GM13976 (cell line): ENCODE results near the gene QPRT.

ENCODE experiments used
- DNase-seq: peaks from one replicate; pipeline ENCODE4 v3.0.0; 2012; ENCODE audit warnings: low spot score
- CTCF ChIP-seq: IDR thresholded peaks from 2 replicates; pipeline ENCODE4 v1.5.1; 2012; ENCODE audit warnings: borderline replicate concordance, mild to moderate bottlenecking; ENCODE audit not compliant: insufficient read depth; ENCODE audit errors: extremely low read depth, missing control alignments, control extremely low read depth
- in situ Hi-C: fragments of 300-500 bp; cut with MboI; formaldehyde crosslinking; loops from one replicate; pipeline ENCODE4 v1.12.0; 2022; ENCODE audit warnings: low sequenced_read_pairs, mixed read lengths, inconsistent platforms; ENCODE audit not compliant: unreplicated experiment

The QPRT gene

GRCh38 chr16:29710227-29711219, 31.5 kb downstream of the QPRT start:
- TF ChIP-seq CTCF: peak; percentile 39
- in situ Hi-C loops: loop anchor here (10.0 kb wide), 1 partner anchor 66 kb away; no protein-coding TSS in a partner anchor
- peak; percentile 75 for DNase-seq

- no peak for TF ChIP-seq CTCF
- in situ Hi-C loops: loop anchor here (10.0 kb wide), 1 partner anchor 68 kb away; no protein-coding TSS in a partner anchor
- DNase-seq: no peak
Observed at GRCh38 chr16:29712809-29713208, 33.8 kb downstream of the QPRT start.

GRCh38 chr16:29714396-29714795, 35.4 kb downstream of the QPRT start:
- DNase-seq: no peak
- TF ChIP-seq CTCF: no peak
- in situ Hi-C loops: loop anchor here (10.0 kb wide), 1 partner anchor 70 kb away; no protein-coding TSS in a partner anchor

- in situ Hi-C loops: loop anchor here (10.0 kb wide), 1 partner anchor 70 kb away; no protein-coding TSS in a partner anchor
- TF ChIP-seq CTCF: no peak
- no peak for DNase-seq
Observed at GRCh38 chr16:29714972-29715371, 36.0 kb downstream of the QPRT start.

- DNase-seq: no peak
- TF ChIP-seq CTCF: no peak
- in situ Hi-C loops: loop anchor here (10.0 kb wide), 1 partner anchor 72 kb away; no protein-coding TSS in a partner anchor
Observed at GRCh38 chr16:29717113-29717512, 38.1 kb downstream of the QPRT start.

GRCh38 chr16:29719063-29719462, 40.1 kb downstream of the QPRT start:
- DNase-seq: no peak
- in situ Hi-C loops: loop anchor here (10.0 kb wide), 1 partner anchor 74 kb away; no protein-coding TSS in a partner anchor
- TF ChIP-seq CTCF: no peak
